ENCODE data around the gene KCNK15.
"Not testable (repeated sequence)": the region's sequence is repeated elsewhere in the genome, so short reads cannot be mapped to it uniquely, and the experiment has no call there.

DNA sequence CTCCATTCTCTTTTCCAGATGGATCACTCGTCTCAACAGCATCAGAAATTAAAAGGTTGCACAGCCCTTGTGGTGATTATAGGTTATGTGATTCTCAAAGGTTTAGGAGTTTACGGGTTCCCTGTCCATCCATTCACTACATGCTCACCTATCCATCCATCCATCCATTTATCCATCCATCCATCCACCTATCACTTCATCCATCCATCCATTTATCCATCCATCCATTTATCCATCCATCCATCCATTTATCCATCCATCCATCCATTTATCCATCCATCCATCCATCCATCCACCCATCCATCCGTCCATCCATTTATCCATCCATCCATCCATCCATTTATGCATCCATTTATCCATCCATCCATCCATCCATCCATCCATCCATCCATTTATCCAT, 18.1 kb downstream of the KCNK15 start:
- TF ChIP-seq, protein P1, sequence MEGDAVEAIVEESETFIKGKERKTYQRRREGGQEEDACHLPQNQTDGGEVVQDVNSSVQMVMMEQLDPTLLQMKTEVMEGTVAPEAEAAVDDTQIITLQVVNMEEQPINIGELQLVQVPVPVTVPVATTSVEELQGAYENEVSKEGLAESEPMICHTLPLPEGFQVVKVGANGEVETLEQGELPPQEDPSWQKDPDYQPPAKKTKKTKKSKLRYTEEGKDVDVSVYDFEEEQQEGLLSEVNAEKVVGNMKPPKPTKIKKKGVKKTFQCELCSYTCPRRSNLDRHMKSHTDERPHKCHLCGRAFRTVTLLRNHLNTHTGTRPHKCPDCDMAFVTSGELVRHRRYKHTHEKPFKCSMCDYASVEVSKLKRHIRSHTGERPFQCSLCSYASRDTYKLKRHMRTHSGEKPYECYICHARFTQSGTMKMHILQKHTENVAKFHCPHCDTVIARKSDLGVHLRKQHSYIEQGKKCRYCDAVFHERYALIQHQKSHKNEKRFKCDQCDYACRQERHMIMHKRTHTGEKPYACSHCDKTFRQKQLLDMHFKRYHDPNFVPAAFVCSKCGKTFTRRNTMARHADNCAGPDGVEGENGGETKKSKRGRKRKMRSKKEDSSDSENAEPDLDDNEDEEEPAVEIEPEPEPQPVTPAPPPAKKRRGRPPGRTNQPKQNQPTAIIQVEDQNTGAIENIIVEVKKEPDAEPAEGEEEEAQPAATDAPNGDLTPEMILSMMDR (IDR thresholded peaks at IDR 0.05): not testable (repeated sequence)
- not testable (repeated sequence) for TF ChIP-seq POLR2A, EP300 (IDR thresholded peaks at IDR 0.05)
